NCI-H2029 (cell line): ENCODE data around the gene WASHC2C.
"Not testable (repeated sequence)": the region's sequence is repeated elsewhere in the genome, so short reads cannot be mapped to it uniquely, and the experiment has no call there.

ENCODE experiments used
- DNase-seq: peaks from one replicate; lab custom pipeline; 2025; lab: John Stamatoyannopoulos, UW

The WASHC2C gene

GRCh38 chr10:45726703-45727420, at the start of gene WASHC2C:
Gene WASHC2C (plus strand): TSS chr10:45727266. CDS start chr10:45727318, 52 bp downstream.
- peak; percentile 25 for DNase-seq

- DNase-seq: not testable (repeated sequence)
Measured at GRCh38 chr10:45678467-45678866, 48.6 kb upstream of the WASHC2C start.

GRCh38 chr10:45710200-45710796, 16.8 kb upstream of the WASHC2C start:
- DNase-seq: not testable (repeated sequence)

- DNase-seq: not testable (repeated sequence)
Measured at GRCh38 chr10:45711223-45711622, 15.8 kb upstream of the WASHC2C start.

- DNase-seq: not testable (repeated sequence)
Measured at GRCh38 chr10:45717053-45717452, 10.0 kb upstream of the WASHC2C start.

- DNase-seq: not testable (repeated sequence)
Measured at GRCh38 chr10:45717642-45718041, 9.4 kb upstream of the WASHC2C start.

- DNase-seq: not testable (repeated sequence)
Measured at GRCh38 chr10:45721503-45721902, 5.6 kb upstream of the WASHC2C start.

GRCh38 chr10:45723851-45724250, 3.2 kb upstream of the WASHC2C start:
- DNase-seq: not testable (repeated sequence)

- DNase-seq: not testable (repeated sequence)
Measured at GRCh38 chr10:45727421-45727965, 427 bp downstream of the WASHC2C start.

- DNase-seq: not testable (repeated sequence)
Measured at GRCh38 chr10:45734449-45734848, 7.4 kb downstream of the WASHC2C start.

- DNase-seq: not testable (repeated sequence)
Measured at GRCh38 chr10:45734867-45735266, 7.8 kb downstream of the WASHC2C start.

GRCh38 chr10:45741559-45741958, 14.5 kb downstream of the WASHC2C start:
- DNase-seq: not testable (repeated sequence)

GRCh38 chr10:45742014-45742413, 14.9 kb downstream of the WASHC2C start:
- not testable (repeated sequence) for DNase-seq

- DNase-seq: not testable (repeated sequence)
Measured at GRCh38 chr10:45751141-45751540, 24.1 kb downstream of the WASHC2C start.

GRCh38 chr10:45752210-45752609, 25.1 kb downstream of the WASHC2C start:
- not testable (repeated sequence) for DNase-seq

GRCh38 chr10:45753979-45754495, 27.0 kb downstream of the WASHC2C start:
- DNase-seq: not testable (repeated sequence)

- not testable (repeated sequence) for DNase-seq
Measured at GRCh38 chr10:45755083-45755482, 28.0 kb downstream of the WASHC2C start.

GRCh38 chr10:45756065-45756464, 29.0 kb downstream of the WASHC2C start:
- not testable (repeated sequence) for DNase-seq

- not testable (repeated sequence) for DNase-seq
Measured at GRCh38 chr10:45757661-45758396, 30.8 kb downstream of the WASHC2C start.

GRCh38 chr10:45761622-45762021, 34.6 kb downstream of the WASHC2C start:
- not testable (repeated sequence) for DNase-seq

- DNase-seq: not testable (repeated sequence)
Measured at GRCh38 chr10:45763037-45763436, 36.0 kb downstream of the WASHC2C start.

- DNase-seq: not testable (repeated sequence)
Measured at GRCh38 chr10:45768334-45768733, 41.3 kb downstream of the WASHC2C start.
